GM18870 (cell line): ENCODE data around the gene EFNA5.
"Not testable (repeated sequence)": the region's sequence is repeated elsewhere in the genome, so short reads cannot be mapped to it uniquely, and the experiment has no call there.

ENCODE experiments used
- ATAC-seq: cut with Tn5 transposase; IDR thresholded peaks from one replicate; pipeline ENCODE4 v1.9.1; 2021; ENCODE audit warnings: moderate library complexity; ENCODE audit not compliant: unreplicated experiment

Gene EFNA5

GRCh38 chr5:107439832-107440231 is 230.9 kb downstream of the EFNA5 start:
- ATAC-seq = no peak

DNA sequence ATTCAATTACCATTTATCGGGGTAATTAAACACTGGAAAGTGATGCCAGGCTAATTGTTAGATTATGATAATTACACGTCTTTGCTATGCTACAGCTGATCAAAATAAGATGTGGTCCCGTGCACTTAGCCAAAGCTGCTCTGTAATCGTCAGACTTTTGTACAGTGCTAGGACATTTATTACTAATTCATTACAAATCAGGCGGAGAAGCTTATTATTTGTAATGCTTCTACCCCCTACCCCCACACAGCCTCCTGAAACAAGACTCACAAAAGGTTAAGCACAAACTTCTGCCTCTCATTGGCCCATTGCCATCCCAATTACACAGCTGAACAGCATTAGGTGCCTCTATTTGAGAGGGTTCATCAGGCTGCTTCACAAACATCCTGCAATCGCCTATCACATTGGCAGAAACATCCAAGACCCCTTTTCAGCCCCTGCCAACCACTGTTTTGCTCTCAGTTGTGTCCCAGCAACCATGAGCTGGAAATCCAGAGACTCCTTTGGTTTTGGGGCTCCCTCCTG is 232.7 kb downstream of the EFNA5 start:
- ATAC-seq = no peak

GRCh38 chr5:107437154-107437553 is 233.6 kb downstream of the EFNA5 start:
- no peak for ATAC-seq

GRCh38 chr5:107436201-107436600 is 234.5 kb downstream of the EFNA5 start:
- ATAC-seq = no peak

GRCh38 chr5:107435061-107435460 is 235.7 kb downstream of the EFNA5 start:
- no peak for ATAC-seq

DNA sequence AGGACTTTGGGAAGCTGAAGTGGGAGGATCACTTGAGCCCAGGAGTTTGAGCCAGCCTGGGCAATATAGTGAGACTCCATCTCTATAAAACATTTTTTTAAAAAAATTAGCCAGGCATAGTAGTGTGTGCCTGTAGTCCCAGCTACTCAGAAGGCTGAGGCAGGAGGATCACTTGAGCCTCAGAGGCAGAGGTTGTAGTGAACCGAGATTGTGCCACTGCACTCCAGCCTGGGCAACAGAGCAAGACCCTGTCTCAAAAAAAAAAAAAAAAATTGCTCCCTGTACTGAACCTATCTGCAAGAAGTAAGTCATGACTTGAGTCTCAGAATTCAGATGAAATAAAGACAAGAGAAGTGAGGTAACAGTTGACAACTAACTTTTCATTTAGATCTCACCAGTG is 237.1 kb downstream of the EFNA5 start:
- not testable (repeated sequence) for ATAC-seq

DNA sequence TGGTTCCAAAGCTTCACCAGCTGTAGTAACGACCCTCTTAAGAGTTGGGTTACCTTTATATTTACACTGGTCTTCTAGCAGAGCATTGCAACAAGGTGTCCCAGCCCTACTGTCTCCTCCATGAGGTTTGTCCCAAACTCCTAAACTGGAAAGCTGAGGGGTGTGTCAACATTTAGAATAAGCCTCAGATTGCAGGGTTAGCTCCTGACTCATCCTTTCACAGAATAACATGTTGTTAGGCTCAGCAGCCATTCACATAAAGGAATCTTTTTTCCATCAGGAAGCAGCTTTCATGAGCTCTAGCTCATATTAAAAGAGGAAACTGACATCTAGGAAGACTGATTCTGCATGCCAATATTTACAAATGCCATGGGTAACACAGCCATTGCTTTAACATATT is 238.7 kb downstream of the EFNA5 start:
- no peak for ATAC-seq

DNA sequence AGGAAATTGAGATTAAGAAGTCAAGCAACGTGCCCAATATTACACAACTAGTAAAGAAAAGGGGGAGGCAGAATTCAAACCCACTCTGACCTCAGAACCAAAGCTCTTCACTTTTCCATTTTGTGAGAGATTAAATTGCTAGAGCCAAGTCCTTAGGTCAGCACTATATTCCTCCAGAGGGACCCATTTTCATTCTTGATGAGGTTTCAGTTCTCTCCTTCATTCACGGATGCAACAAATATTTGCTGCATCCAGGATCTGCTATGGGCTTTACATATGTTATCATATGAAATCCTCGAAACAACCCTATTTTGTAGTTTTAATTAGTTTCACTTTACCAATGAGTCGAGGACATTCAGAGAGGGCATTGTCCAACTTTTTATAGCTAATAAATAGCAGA is 239.2 kb downstream of the EFNA5 start:
- ATAC-seq = no peak

DNA sequence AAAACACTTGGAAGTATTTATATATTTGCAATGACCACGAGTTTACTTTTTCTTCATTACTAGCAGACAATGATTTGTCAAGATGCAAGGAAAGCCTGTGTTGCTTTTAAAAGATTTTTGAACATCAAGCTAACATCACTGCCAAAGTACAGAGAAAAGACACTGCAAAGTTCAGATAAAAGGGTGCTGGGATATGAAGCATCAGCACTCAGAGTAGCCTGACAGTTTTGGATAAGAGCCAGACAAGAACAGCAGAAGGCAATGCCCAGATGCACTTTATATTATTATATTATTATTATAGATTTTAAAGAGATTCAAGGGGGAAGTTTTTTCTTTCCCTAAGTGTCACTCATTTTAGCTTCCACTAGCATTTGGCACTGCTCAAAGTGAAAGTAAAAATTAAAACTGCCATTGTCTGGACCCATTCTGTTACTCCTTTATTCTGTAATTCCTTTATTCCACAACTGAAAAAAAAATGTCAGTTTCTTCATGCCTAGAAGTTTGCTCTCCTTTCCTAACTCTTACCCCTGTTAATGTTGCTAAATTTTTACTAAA is 240.6 kb downstream of the EFNA5 start:
- no peak for ATAC-seq

- no peak for ATAC-seq
Measured at GRCh38 chr5:107428303-107428813, 242.4 kb downstream of the EFNA5 start.

GRCh38 chr5:107426872-107427271 is 243.9 kb downstream of the EFNA5 start:
- no peak for ATAC-seq

DNA sequence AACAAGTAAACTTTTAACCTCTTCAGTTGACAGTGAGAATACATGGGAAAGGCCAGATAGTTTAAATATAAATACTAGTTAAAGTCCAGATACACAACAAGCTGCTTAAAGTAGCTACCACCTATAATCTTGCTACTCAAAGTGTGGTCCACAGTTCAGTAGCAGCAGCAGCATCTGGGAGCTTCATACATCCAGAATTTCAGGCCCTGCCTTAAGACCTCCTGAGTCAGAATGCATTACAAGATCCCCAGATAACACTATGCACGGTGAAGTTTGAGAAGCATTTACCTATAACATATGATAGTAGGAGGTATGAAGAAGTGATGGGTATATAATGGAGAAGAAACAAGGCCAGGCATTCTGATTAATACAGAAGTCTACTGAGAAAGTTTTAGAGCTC is 244.5 kb downstream of the EFNA5 start:
- ATAC-seq = no peak

- no peak for ATAC-seq
Measured at GRCh38 chr5:107425541-107426031, 245.2 kb downstream of the EFNA5 start.

DNA sequence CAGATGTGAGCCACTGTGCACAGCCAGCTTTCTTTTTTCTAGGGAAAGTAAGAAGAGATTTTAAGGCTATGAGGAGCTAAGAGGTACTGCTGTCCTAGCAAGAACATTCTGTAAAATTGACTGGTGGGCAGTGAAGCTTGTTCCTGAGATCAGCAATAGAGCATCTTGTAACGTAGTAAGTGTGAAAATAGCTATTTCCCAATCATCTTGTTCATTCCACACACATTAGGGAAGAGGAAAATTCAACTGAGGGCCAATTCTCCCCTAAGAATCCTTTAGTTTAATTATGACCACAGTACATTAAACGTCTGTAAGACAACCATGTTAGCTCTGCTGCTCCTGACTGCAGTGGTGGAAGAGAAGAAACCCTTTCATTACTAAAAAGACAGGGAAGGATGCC is 246.2 kb downstream of the EFNA5 start:
- ATAC-seq = no peak

DNA sequence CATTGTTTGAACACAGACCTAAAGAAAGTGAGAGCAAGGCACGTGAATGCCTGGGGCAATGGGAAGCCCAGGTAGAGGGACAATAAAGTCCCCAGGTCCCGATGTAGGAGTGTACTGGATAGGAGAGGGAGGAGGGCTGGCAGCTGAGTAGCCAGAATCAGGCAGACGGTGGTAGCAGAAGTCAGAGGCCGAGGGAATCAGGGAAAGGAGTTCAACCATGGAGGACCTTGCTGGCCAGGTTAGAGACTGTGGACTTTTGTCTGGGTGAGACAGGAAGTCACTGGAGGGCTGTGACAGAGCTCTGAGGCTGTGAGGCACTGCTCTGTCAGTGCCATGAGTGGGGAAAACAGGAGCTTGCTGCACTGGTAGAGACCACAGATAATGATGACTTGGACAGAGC is 248.2 kb downstream of the EFNA5 start:
- ATAC-seq = no peak

DNA sequence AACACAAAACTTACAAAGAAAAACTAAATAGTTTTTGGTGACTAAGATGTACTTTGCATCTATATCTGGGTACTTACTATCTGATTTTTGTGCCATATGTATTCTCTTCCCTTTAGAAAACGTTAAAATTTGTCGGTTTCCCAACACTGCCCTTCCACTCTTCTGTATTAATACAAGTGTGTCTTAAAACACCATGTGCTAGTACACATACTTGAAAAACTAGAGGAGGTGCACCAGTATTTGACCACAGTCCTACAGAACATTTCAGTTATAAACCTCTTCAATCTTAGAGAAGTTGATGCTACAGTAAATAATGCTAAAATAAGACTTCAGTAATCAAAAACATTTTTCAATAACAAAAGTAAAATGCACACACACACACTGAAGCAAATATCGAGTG is 251.2 kb downstream of the EFNA5 start:
- ATAC-seq = no peak

GRCh38 chr5:107418902-107419301 is 251.8 kb downstream of the EFNA5 start:
- ATAC-seq = no peak

DNA sequence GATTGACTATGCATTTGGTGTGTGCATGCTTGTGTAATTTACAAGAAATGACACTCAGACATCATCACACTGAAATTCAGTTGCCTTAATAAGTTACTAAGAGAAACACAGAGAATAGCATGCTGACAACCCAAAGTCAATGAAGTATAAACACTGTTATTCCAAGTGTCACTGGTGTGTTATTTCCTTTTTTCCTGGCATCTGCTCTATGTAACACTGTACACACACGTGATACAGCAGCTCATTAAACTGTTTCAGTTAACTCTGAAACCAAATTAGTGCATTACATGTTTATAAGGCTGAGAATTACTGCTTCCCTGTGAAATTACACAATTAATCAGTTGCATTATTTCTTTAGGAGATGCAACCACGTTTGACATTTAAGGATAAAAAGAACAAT is 252.7 kb downstream of the EFNA5 start:
- ATAC-seq = no peak

DNA sequence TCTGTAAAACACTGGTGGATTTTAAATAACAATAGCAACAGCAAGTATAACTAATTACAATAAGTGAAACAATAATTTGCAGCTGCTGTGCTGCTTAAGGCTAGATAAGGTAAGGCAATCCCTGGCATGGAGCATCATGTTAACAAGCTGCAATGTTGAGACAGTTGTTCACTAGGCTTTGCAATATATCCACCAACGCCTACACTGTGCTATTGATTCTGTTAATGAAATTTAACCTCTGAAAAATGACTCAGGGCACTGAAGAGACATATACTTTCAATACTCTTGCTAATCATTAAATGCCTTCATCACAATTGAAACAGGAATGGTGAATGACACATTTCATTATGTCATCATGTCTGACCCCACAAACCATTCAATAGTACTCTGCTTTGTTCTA is 255.0 kb downstream of the EFNA5 start:
- no peak for ATAC-seq

DNA sequence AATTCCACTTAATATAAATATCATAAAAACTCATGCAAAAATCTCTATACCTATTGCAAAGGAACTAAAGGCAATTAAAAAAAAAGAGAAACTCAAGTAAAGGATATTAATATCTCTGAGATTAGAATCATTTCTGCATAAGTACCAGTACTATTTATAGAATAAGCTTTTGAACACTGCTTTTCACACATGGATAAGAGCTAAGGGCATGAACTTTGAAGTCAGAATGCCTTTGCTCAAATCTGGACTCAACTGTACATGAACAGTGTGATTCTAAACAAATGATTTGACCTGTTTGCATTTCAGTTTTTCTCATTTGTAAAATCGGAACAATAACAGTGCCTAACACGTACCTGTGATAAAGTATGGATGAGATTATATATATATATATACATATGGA is 255.9 kb downstream of the EFNA5 start:
- ATAC-seq = no peak

GRCh38 chr5:107413754-107414153 is 257.0 kb downstream of the EFNA5 start:
- no peak for ATAC-seq

GRCh38 chr5:107408564-107408963 is 262.2 kb downstream of the EFNA5 start:
- ATAC-seq = no peak

GRCh38 chr5:107407713-107408298 is 262.9 kb downstream of the EFNA5 start:
- no peak for ATAC-seq
